NCI-H1436 (cell line): Measurements from ENCODE around the gene DNAH10.
"Not testable (repeated sequence)": the region's sequence is repeated elsewhere in the genome, so short reads cannot be mapped to it uniquely, and the experiment has no call there.

Source experiments
- DNase-seq: peaks from one replicate; lab custom pipeline; 2025; lab: John Stamatoyannopoulos, UW

The DNAH10 gene

GRCh38 chr12:123934829-123935228 is 172.7 kb downstream of the DNAH10 start:
- DNase-seq: no peak

DNA sequence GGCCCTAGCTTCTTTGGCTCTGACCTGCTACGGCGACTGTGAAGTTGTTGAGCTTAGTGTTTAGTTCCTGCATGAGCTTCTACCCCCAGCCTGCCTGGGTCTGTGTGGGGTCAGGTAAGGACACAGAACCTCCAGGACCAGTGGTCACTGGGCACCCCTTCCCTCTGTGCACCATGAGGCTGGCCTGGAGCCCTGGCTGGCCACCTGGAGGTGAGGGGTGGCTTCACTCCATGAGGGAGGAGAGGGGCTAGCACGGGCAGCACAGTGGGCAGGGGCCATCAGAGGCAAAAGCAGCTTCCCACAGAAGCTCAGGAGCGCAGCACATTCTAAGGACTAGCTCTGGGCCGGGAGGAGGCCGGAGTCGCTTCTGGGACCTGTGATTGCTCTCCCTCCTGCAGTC is 173.9 kb downstream of the DNAH10 start:
- no peak for DNase-seq

DNA sequence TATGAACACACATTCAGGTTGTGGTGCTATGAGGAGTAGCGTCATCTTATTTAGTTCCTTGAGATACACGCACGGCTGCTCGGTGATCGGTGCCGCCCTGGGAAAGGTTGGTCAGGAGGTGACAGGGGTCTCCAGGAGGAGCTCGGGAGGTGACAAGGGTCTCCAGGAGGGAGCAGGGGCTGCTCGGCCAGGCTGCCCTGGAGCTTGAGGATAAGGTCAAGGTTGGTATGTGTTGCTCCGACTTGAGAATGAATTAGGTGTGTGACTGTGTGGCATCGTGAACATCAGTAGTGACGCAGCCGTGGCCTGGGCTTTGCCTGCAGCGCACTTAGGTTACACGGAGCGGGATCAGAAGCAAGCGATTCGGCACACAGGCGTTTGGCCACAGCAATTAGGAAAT is 174.4 kb downstream of the DNAH10 start:
- no peak for DNase-seq

DNA sequence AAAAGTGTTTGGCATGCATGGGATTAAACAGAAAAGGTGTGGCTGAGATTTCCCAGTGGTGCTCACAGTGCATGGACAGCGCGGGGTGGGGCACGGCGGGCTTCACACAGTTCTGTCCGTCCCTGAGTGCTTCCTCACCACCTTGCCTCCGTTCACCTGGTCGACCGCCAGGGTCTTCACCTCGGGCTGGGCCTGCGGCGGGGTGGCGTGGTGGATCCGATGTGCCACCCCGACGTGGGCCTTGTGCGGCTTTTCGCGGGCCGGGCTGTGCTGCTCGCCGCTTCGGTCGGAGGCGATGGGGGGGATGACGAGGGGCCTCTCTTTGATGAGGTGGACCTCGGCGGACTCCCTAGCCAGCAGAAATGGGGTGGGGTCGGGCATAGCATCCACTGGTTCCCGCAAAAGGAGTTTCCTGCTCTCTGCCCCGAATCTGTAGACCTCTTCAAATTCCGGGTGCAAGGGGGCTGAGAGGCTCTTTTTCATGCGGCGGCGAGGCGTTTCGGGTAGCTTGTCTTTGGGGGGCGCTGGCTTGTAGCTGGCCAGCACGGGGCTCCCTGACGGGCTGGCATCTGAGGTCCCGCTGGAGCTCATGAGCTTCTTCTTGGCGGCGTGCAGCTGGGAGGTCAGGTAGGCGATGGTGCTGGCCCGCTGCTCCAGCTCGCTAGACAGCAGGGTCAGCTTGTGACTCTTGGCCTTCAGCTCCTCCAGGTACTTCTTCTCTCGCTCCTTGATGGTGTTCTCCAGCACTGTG is 175.0 kb downstream of the DNAH10 start:
- no peak for DNase-seq

DNA sequence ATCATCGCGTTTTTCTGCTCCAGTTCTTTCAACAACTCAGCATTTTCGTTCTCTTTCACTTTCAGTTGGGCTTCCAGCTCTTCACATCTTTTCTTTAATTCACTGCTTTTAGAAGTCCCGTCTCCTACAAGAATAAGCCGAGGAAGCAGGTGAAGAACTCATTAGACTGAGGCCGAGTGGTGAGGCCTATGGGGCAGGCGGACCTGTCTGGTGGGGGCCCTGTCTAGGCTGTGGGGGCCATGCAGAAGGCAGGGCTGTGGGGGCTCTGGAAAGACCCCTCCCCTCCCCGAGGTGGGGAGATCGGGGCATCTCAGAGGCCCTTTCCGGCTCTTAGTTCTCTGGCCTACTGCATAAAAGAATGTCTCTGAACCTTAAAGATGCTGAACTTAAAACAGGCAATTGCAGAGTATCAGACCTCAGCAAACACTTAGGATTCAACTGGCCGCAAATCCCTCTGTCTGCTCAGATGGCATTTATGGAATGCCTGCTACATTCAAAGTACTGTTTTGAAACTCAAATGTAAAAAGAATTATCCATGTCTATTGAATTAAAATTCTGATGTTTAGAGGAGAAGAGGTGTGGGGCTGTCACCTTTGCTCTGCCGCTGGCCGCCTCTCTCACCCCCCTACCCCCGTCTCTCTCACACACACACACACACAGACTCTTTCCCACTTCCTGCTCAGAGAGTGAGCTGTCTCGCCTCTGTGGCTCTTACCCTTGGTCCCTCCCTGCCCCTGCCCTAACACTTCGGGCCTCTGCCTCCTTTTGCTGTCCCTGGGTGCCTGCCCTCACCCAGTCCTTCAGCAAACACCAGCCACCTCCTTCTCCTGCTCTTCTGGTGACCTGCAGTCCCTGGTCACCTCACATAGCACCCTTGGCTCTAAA is 175.8 kb downstream of the DNAH10 start:
- DNase-seq: no peak

- no peak for DNase-seq
These were observed 176.8 kb downstream of the DNAH10 start for GRCh38 chr12:123938679-123939480.

DNA sequence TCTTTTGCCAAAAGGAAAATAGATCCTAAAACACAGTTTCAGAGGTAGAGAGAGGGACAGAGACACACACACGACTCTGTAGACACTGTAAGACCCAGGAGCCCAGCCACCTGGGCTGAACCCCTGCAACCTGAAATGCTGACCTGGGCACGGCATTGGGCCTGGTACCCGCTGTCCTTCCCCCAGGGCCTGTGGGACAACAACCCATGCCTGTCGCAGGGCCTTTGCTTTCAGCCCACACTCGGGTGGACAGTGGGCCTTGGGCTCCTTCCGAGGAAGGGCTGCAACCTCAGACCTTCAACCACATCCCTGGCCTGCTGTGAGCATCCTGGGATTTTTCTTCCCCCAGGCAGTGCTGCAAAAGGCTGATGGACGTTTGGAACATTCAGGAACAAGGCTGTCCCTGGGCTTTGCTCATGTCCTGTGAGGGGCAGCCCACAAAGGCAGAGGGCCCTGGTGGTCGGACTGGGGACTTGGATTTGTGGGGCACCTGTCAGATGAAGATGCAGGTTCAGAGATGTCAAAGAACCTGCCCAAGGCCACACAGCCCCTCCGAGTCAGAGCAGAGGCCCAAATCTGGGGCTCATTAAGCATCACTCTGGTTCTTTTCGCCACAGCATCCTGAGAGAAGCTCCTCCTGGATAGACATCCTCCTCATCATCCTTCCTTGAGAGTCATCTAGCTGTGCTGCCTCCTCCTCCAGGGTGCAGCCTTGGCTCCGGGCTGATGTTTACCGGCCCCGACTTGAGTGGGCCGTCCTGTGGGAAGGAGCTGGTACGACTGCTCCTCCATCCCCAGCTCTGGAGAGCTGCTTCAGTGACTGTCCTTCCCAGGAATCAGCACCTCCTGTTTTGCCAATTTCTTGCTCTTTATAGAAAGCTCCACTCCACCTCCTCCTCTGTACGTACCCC is 177.9 kb downstream of the DNAH10 start:
- no peak for DNase-seq

DNA sequence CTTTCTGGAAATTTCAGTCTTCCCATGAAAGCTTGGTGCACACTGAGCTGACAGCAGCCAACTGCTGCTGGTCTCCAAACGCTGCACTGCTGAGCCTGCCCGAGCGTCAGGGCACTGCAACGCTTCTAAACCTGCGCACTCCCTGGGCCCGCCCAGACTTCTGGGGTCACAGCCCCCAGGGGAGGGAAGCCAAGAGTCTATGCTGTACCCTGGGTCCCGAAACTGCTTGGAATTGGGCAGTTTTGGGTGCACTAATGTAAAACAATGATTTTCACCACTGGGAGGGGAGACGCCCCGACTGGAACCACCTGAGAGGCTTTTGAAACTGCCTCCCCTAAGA is 178.5 kb downstream of the DNAH10 start:
- DNase-seq: no peak

- DNase-seq: no peak
These were observed 178.9 kb downstream of the DNAH10 start for GRCh38 chr12:123941000-123941399.

DNA sequence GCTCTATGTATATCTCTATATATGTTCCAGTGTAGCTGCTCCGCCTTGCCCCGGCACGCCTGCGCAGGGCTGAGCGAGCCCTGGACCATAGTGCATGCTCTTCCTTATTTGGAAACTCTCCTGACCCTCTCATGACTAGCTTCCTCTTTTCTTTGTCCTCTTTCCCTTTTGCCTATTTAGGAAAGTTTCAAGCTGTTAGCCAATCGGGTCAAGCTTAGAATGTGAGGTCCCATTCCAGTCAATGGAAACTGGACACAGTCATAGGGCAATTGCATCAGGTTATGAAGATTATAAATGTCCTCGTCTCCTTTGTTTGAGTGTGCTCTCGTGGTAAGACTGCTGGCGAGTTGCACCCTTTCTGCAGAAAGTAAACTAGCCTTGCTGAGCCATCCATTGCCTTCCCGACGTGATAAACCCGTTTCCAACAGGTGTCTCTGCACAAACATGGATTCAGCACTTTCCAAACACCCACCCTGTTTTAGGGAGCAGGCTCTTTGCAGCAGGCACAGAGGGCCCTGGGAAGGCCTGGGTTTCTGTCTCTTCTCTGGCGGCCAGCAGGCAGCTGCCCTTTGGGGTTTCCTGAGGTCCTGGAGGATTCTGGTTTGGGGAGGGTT is 179.6 kb downstream of the DNAH10 start:
- DNase-seq: no peak

GRCh38 chr12:123942238-123942653 is 180.1 kb downstream of the DNAH10 start:
- no peak for DNase-seq

- DNase-seq: no peak
These were observed 181.0 kb downstream of the DNAH10 start for GRCh38 chr12:123942911-123943648.

DNA sequence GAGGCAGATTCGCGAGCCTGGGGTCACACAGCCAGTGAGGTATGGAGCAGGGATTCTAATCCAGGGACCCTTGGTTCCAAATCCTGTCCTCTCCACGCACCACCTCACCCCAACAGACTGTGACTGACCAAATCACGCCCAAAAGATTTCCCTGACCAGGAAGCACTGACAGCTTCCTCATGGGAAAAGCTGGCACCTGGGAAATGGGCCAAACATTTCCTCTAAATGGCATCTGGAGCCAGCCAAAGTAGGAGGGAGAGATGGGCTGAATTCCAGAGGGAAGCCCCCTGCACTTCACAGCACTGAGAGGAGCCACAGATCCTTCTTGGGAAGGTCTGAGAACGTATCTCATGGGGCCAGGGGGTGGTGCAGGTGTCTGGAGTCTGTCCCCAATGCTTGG is 181.7 kb downstream of the DNAH10 start:
- DNase-seq: no peak

- no peak for DNase-seq
These were observed 182.6 kb downstream of the DNAH10 start for GRCh38 chr12:123944696-123945095.

DNA sequence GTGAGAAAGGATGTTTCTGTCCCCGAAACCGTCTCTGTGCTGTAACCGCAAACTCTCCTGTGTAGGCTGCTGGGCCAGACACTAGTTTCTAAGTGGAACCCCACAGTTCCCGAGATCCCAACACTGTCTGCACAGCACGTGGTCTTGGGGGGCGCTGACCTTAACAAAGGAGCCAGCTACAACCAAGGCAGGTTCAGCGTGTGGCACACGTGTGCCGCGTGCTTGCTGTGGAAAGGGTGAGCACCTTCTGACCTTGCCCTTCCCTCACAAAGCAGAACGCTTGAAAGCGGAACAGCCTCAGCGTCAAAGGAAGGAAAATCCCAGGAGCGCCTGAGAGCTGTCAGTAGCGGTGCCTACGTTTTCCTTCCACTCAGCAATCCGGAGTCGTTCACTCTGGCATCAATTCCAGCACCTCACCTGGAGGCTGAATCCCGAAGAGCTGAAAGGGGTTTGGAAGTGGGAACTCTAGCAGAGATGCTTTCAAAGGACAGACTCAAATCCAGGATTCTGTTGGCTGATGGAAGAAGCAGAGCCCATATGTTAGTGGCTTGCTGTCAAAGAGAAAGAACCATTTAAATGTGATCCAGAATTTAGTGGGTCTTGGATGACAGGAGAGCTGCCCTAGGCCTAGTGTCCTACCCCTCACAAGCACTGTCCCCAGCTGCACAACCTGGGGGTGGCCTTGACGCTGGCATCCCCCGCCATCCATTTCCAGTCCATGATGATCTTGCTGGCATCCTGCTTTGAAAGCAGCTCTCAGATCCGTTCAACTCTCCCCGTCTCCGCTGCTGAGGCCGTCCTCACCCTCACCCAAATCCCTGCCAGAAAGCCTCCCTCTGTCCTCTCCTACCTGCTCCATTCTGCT is 183.4 kb downstream of the DNAH10 start:
- no peak for DNase-seq

GRCh38 chr12:123946152-123946515 is 184.0 kb downstream of the DNAH10 start:
- no peak for DNase-seq

GRCh38 chr12:123946516-123947505 is 184.7 kb downstream of the DNAH10 start:
- not testable (repeated sequence) for DNase-seq

GRCh38 chr12:123947531-123947930 is 185.4 kb downstream of the DNAH10 start:
- not testable (repeated sequence) for DNase-seq
